ENCODE data around the gene ABCD2.

DNA sequence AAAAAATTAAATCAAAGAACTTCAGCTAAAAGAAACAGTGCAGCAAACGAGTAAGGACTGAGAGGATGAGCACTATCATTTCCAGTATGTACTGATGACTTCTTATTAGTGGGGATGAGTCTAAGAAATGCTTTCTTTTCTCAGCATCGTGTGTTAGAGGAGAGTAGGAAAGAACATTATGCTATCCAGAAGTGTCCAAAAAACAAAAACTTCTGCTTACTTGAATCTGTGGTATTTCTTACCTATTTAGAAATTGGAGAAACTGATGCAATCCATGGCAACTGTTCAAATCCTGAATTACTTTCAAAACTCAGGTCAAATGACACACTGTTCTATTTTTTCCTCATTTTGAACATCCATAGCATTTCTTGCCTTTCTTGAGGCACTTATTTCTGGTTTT is 23.7 kb downstream of the ABCD2 start:
- TF ChIP-seq TAF1 (IDR thresholded peaks at IDR 0.05; ENCODE audit: low read depth) (no peak), FOXM1 (IDR thresholded peaks at IDR 0.05; ENCODE audit: borderline replicate concordance, low read depth) (no peak), ZBTB7A (IDR thresholded peaks at IDR 0.05; ENCODE audit: low read depth) (no peak), RAD21 (IDR thresholded peaks at IDR 0.05; ENCODE audit: low read depth) (no peak), TCF12 (IDR thresholded peaks at IDR 0.05; ENCODE audit: low read depth) (no peak), EP300 (IDR thresholded peaks at IDR 0.05; ENCODE audit: borderline replicate concordance) (no peak)
- TF ChIP-seq, protein P1, sequence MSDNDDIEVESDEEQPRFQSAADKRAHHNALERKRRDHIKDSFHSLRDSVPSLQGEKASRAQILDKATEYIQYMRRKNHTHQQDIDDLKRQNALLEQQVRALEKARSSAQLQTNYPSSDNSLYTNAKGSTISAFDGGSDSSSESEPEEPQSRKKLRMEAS (IDR thresholded peaks at IDR 0.05) = no peak
